ENCODE measurements around the gene TTLL12.
A peak's percentile ranks its signal among the peaks of the same experiment; 100 is the strongest.

Gene TTLL12

DNA sequence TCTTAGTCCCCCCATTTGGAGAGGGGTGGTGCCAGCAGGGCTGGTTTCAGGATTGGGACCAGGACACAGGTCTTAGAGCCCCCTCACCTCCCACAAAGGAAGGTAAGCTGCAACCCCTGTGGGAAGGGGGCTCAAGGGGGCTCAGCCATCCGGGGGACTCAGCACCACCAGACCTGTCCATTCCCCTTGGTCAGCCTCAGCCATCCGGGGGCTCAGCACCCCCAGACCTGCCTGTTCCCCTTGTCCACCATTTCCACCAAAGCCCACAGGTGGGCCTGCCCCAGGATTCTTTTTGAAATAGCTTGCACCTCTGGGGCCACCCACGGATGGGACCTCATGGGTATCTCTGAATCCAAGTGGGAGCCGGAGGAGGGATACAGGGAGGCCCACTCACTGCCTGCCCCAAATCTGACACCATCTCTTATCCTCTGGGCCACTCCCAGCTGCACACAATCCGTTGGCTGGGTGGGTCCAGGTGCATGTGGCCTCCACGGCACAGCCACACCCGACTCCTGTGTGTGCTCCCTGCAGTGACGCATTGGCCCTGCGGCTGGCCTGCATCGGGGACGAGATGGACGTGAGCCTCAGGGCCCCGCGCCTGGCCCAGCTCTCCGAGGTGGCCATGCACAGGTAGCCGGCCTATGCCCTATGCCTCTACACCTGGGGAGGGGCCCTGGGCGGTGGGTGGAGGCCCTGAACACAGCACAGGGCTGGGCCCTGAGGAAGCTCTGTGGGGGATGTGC lies 59.6 kb downstream of the TTLL12 start:
- DNase-seq (ENCODE audit: low read depth) = no peak

DNA sequence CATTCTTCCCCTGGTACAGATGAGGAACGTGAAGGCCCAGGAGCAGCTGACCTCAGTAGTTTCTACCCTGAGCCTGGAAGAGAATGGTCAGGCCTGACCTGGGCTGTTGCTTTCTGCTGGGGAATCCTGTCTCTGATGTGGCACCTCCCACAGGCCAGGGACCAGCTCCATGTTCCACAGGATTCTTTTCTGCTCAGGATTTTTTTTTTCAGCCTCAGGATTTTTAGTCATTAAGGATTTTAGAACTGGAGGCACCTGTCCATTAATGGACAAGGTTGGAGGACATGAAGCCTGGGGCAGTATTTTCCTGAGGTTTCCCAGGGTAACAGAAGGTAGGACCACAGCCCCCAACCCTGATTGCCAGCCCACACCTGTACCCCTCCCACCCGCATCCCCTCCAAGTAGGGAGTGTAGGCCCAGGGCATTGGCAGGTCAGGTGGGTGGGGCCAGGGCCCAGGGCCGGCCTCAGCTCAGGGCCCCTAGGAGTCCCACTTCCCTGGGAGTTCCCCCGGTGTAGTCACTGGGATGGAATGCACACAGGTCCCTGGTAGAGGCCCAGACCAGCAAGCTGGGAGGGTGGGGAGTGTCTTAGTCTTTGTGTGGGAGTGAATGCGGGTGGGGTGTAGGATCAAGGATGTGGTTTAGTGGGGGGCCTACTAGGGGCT lies 60.3 kb downstream of the TTLL12 start:
- peak; percentile 52 for DNase-seq (ENCODE audit: low read depth)

DNA sequence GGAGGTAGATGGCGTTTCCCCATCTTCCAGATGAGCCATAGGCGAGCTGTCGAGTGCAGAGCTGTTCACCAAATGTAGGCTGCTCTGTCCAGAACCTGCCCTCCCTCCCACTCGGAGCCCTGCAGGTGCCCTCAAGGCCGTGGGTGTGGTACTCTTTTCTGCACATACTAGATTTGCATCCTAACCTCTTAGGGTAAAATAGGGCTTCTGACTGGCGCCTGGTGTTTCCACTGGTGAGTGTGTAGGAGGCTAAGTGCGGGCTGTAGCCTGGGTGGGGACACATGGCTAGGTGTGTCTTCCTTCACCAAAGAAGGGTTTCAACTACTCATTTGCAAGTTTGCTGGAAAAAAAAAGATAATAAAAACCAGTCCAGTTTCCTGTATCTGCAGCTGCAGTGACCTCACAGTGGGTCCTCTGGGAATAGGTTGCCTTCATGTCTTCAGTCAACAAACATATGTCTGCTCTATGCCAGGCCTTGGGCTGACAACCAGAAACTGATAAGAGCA lies 67.9 kb downstream of the TTLL12 start:
- DNase-seq (ENCODE audit: low read depth) = no peak

DNA sequence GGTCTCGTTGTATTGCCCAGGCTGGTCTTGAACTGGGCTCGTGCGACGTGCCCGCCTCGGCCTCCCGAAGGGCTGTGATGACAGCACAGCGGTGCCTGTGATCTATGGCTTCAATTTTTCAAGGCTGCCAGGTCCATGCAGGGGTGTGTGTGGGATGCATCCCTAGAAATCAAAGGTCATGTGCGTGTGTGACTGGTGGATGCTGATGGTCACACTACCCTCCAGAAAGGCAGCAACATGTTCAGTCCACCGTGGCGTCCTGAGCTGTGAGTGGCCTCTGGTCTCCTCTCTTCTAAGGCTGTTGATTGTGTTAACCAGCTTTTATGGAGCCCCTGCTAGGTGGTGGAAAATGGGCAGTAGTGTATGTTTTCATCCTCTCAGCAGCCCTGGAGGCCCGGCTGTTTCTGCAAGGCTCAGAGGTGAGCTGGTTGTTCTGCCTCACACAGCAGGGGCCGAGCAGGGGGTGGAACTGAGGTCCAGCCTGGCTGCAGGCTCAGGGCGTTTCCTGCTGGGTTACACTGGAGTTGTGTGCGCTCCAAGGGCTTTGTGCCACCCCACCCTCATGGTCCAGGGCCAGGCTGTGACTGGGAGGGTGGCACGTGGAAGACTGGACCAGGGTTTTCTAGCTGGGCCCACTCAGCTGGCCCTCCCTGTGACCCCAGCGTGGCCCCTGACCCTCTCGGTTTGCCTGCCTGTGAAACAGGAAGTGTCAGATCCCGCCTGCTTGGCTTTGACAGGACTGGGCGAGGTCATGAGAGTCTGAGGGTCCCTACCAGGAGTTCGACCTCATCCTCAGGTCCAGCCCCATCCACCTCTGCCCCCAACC lies 68.7 kb downstream of the TTLL12 start:
- DNase-seq (ENCODE audit: low read depth) = no peak

DNA sequence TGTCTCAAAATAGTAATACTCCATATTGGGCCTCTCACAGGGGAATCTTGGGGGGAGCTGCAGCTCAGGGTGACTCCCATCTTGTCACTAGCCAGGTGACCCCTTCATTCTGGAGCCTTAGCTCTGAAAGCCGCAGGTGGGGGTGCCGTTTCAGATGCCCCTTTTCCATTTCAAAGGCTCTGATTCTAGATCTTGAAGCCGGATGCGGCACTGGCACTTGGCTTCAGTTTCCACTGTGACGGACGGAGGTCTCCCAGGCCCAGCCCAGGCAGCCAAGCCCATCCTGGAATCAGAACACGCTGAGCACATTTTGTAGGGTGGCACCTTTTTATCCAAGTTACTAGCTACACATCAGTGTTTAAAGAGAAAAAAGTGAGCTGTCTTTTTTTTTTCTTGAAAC lies 70.0 kb downstream of the TTLL12 start:
- DNase-seq (ENCODE audit: low read depth) = no peak

All from HS-5 (cell line).